ENCODE data around the gene DNAAF1. TPM values are rescaled to one million over a fixed set of nuclear protein-coding genes. Genes with fewer than 3 reads are reported as not detected.

The DNAAF1 gene
- total RNA-seq, 3 donors from 2014 or later (not counting 1 experiment from before 2014, with no cell fraction given), result 0.43 to 2.9 (median 0.95) TPM

DNA sequence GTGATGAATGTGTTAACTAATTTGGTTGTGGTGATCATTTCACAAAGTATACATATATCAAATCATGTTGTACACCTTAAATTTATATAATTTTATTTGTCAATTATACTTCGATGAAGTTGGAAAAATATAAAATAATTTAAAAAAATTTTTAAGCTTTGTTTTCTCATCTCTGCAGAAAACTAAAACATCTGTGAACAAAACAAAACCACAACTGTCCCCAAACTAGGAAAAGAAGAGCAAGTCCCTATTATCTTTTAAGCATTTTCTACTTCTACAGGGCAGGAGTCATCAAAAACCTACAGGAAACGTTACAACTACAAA lies 6.6 kb upstream of the DNAAF1 start:
- no peak overlapping the region for H3K4me3 Mint-ChIP-seq
- 18% methylated on average over 1 of the region's 2 CpGs for WGBS (ENCODE audit: insufficient coverage)

GRCh38 chr16:84138824-84139627 lies 6.1 kb upstream of the DNAAF1 start:
- 72% methylated on average over 14 of the region's 14 CpGs for WGBS (ENCODE audit: insufficient coverage)
- no peak for TF ChIP-seq CTCF (IDR thresholded peaks at IDR 0.05)
- Mint-ChIP-seq H3K4me3 (no peak overlapping the region), H3K27me3 (ENCODE audit: low read depth in 2 of 2) (no peaks in the 10 kb centered on the region), H3K9me3 (no peaks in the 10 kb centered on the region), H3K36me3 (no peaks in the 10 kb centered on the region), H3K4me1 (peaks cover 19 to 21% of the 10 kb centered on the region in 2 donors), H3K27ac (peak overlapping the region in 1 of 2 donors; percentile 23)
- Histone ChIP-seq H3K4me3 (ENCODE audit: low read length) (no peak overlapping the region), H3K36me3 (ENCODE audit: control insufficient read depth, insufficient read depth, low read length) (no peaks in the 10 kb centered on the region), H3K27ac (ENCODE audit: low read length) (no peak overlapping the region), H3K4me1 (ENCODE audit: control insufficient read depth, insufficient read depth, low read length) (peaks cover under 1% of the 10 kb centered on the region), H3K27me3 (ENCODE audit: control insufficient read depth, insufficient read depth, low read length) (no peaks in the 10 kb centered on the region), H3K9me3 (ENCODE audit: control insufficient read depth, insufficient read depth, low read length) (no peaks in the 10 kb centered on the region)
- no peak for ATAC-seq
- no peak for DNase-seq
- intact Hi-C loops (cut with micrococcal nuclease), result no loop called here

More for the DNA sequence above, 6.6 kb upstream of the DNAAF1 start:
- peak overlapping the region in 1 of 2 donors; percentile 23 for H3K27ac Mint-ChIP-seq
- Histone ChIP-seq H3K27me3 (ENCODE audit: control insufficient read depth, insufficient read depth, low read length) (no peaks in the 10 kb centered on the region), H3K4me1 (ENCODE audit: control insufficient read depth, insufficient read depth, low read length) (no peaks in the 10 kb centered on the region), H3K9me3 (ENCODE audit: control insufficient read depth, insufficient read depth, low read length) (no peaks in the 10 kb centered on the region), H3K4me3 (ENCODE audit: low read length) (no peak overlapping the region), H3K27ac (ENCODE audit: low read length) (no peak overlapping the region), H3K36me3 (ENCODE audit: control insufficient read depth, insufficient read depth, low read length) (no peaks in the 10 kb centered on the region)
- H3K4me1 Mint-ChIP-seq, result peaks cover 18% of the 10 kb centered on the region in 2 donors
- H3K36me3 Mint-ChIP-seq, result no peaks in the 10 kb centered on the region
- H3K9me3 Mint-ChIP-seq, result no peaks in the 10 kb centered on the region
- intact Hi-C loops (cut with micrococcal nuclease), result no loop called here
- DNase-seq, result no peak
- no peaks in the 10 kb centered on the region for H3K27me3 Mint-ChIP-seq (ENCODE audit: low read depth in 2 of 2)
- ATAC-seq, result no peak
- no peak for TF ChIP-seq CTCF (IDR thresholded peaks at IDR 0.05)

DNA sequence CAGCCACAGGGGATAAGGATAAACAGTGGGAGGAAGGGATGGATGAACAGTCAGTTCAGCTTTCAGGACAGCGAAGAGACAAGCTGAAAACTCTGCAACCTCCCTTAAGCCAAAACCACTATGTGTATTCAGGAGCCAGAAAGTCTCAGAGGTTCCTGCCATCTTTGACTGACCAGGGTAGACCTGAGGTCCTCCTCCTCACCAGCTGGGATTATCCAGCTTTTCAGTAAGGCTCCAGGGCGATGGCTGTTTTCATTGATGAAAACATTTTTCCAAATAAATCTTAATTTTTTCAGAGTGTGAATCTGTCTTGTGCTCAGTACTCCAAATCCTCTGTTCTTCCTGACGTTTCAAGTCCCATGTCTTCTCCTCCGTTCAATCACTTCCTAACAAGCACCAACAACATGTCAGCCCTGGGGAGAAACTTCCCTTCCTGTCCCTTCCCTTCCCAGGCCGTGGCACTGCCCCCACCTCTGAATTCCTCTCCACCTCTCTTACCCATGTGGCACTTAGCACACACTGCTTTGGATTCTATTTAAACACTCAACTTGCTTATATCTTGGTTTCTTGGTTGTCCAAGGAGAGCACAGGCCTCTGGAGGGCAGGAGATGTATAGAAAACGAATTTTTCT lies 5.4 kb upstream of the DNAAF1 start:
- 78% methylated on average over 6 of the region's 6 CpGs for WGBS (ENCODE audit: insufficient coverage)

More for the DNA sequence above, 5.4 kb upstream of the DNAAF1 start:
- Histone ChIP-seq H3K27me3 (ENCODE audit: control insufficient read depth, insufficient read depth, low read length) (no peaks in the 10 kb centered on the region), H3K27ac (ENCODE audit: low read length) (no peak overlapping the region), H3K9me3 (ENCODE audit: control insufficient read depth, insufficient read depth, low read length) (no peaks in the 10 kb centered on the region), H3K4me1 (ENCODE audit: control insufficient read depth, insufficient read depth, low read length) (peaks cover 6% of the 10 kb centered on the region), H3K4me3 (ENCODE audit: low read length) (no peak overlapping the region), H3K36me3 (ENCODE audit: control insufficient read depth, insufficient read depth, low read length) (no peaks in the 10 kb centered on the region)
- peaks cover 25 to 26% of the 10 kb centered on the region in 2 donors for H3K4me1 Mint-ChIP-seq
- H3K27ac Mint-ChIP-seq, result no peak overlapping the region
- ATAC-seq (no peak), DNase-seq (no peak)
- no peak overlapping the region for H3K4me3 Mint-ChIP-seq
- no peaks in the 10 kb centered on the region for H3K36me3 Mint-ChIP-seq
- intact Hi-C loops (cut with micrococcal nuclease), result no loop called here
- no peaks in the 10 kb centered on the region for H3K9me3 Mint-ChIP-seq
- TF ChIP-seq CTCF (IDR thresholded peaks at IDR 0.05), result no peak
- no peaks in the 10 kb centered on the region for H3K27me3 Mint-ChIP-seq (ENCODE audit: low read depth in 2 of 2)
